Measurements from ENCODE around the gene SLFN11.

DNA sequence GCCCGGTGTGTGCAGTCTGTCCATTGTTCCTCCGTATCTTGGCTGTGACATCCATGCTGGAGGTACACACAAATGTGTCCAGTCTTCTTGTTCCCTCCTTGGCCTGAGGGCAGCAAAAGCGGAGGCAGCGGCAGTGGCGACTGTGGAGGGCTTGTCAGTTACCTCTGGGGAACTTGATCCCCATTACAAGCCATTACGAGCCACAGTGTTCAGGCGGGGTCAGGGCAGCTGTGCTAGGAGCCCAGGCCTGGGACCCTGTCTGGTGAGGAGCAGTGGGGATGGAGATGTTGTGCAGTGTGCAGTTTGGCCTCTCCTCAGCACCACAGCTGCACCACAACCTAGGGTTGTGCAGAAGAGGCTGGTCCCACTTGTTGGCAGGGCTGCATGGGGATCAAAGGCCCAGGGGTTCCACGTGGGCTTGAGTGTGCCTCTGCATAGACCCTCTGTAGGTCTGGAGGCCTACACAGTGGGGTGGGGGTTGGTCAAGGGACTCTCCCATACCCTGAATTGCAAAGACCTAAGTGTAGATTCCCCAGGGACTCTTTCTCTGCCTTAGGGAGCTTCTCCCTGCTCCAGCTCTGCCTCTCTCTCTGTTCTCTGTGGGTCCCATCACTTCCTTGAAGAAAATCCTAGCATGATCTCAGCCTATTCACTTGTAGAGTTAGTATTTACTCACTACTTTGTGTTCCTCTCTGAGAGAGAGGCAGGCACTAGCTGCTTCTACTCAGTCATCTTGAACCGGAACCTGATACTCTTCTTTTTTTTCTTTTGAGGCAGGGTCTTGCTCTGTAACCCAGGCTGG lies 58.8 kb downstream of the SLFN11 start:
- TF ChIP-seq CTCF (IDR thresholded peaks at IDR 0.05) (no peak), ZFX (IDR thresholded peaks at IDR 0.05; ENCODE audit: borderline replicate concordance) (no peak)

Data from 22Rv1 (cell line).